OCI-LY1 (cell line): ENCODE measurements around the gene SLC30A10.

ENCODE experiments used
- H2AFZ ChIP-seq: fragments of 200-600 bp; sonication (generic), shearing (Covaris generic); 2 replicates; pipeline ENCODE4 v1.6.0; 2014; ENCODE audit warnings: antibody characterized with exemption, mild to moderate bottlenecking, low read length
- H3F3A ChIP-seq: fragments of 200-600 bp; sonication (generic), shearing (Covaris generic); 2 replicates; pipeline ENCODE4 v1.6.0; 2014; ENCODE audit warnings: mild to moderate bottlenecking, antibody characterized with exemption, low read length, moderate library complexity; ENCODE audit not compliant: insufficient read depth
- H3K27ac ChIP-seq: fragments of 200-600 bp; sonication (generic); 2 replicates; pipeline ENCODE4 v1.5.1; 2014; ENCODE audit warnings: low read length, mixed run types, mild to moderate bottlenecking, low read depth; ENCODE audit not compliant: poor library complexity, severe bottlenecking
- H3K27me3 ChIP-seq: fragments of 200-600 bp; sonication (generic); 2 replicates; pipeline ENCODE4 v1.6.0; 2014; ENCODE audit warnings: antibody characterized with exemption, mild to moderate bottlenecking, low read length, moderate library complexity; ENCODE audit not compliant: insufficient read depth
- H3K36me3 ChIP-seq: fragments of 200-600 bp; sonication (generic); 2 replicates; pipeline ENCODE4 v1.6.1; 2014; ENCODE audit warnings: mild to moderate bottlenecking, antibody characterized with exemption, low read length, moderate library complexity, mixed read lengths; ENCODE audit not compliant: insufficient read depth
- H3K4me1 ChIP-seq: fragments of 200-600 bp; sonication (generic); 2 replicates; pipeline ENCODE4 v1.5.1; 2014; ENCODE audit warnings: mild to moderate bottlenecking, low read length, moderate library complexity; ENCODE audit not compliant: insufficient read depth, severe bottlenecking
- H3K4me2 ChIP-seq: fragments of 200-600 bp; sonication (generic), shearing (Covaris generic); 2 replicates; pipeline ENCODE4 v1.6.1; 2014; ENCODE audit warnings: low read length
- H3K4me3 ChIP-seq: fragments of 200-600 bp; sonication (generic); 2 replicates; pipeline ENCODE4 v1.5.1; 2014; ENCODE audit warnings: low read length, low read depth, mild to moderate bottlenecking, mixed read lengths; ENCODE audit not compliant: poor library complexity, severe bottlenecking
- H3K79me2 ChIP-seq: fragments of 200-600 bp; shearing (Covaris generic); 2 replicates; pipeline ENCODE4 v1.6.1; 2016; ENCODE audit warnings: mixed run types, low read length, mixed read lengths; ENCODE audit not compliant: insufficient read depth
- H3K9ac ChIP-seq: fragments of 200-600 bp; sonication (generic), shearing (Covaris generic); 2 replicates; pipeline ENCODE4 v1.6.1; 2014; ENCODE audit warnings: mild to moderate bottlenecking, low read length, mixed read lengths
- H3K9me2 ChIP-seq: fragments of 200-600 bp; sonication (generic), shearing (Covaris generic); 2 replicates; pipeline ENCODE4 v1.6.1; 2014; ENCODE audit warnings: low read depth, mild to moderate bottlenecking, low read length, mixed read lengths
- H3K9me3 ChIP-seq: fragments of 200-600 bp; shearing (Covaris generic); 2 replicates; pipeline ENCODE4 v1.6.1; 2014; ENCODE audit warnings: low read length, mixed read lengths
- H4K20me1 ChIP-seq: fragments of 200-600 bp; sonication (generic), shearing (Covaris generic); 2 replicates; pipeline ENCODE4 v1.6.0; 2016; ENCODE audit warnings: mild to moderate bottlenecking, low read length; ENCODE audit not compliant: insufficient read depth
- EZH2 ChIP-seq: fragments of 200-600 bp; sonication (generic), shearing (Covaris generic); IDR thresholded peaks from 2 replicates; pipeline ENCODE4 v1.8.0; 2017; ENCODE audit warnings: borderline replicate concordance, mixed run types, mild to moderate bottlenecking, antibody characterized with exemption, low read length, moderate library complexity, mixed read lengths
- TF ChIP-seq, protein P1 (sequence below): fragments of 200-600 bp; sonication (generic), shearing (Covaris generic); IDR thresholded peaks from 2 replicates; pipeline ENCODE4 v1.5.1; 2017; ENCODE audit warnings: mild to moderate bottlenecking, antibody characterized with exemption, low read length, moderate library complexity, mixed read lengths

Gene SLC30A10

GRCh38 chr1:219885680-219886079 lies 42.7 kb downstream of the SLC30A10 start:
- Histone ChIP-seq H3K9ac (no peak overlapping the region), H3K4me3 (no peak overlapping the region), H3F3A (no peaks in the 10 kb centered on the region), H3K9me2 (no peaks in the 10 kb centered on the region), H3K36me3 (no peaks in the 10 kb centered on the region), H3K27ac (no peak overlapping the region), H3K4me2 (no peak overlapping the region), H2AFZ (no peak overlapping the region), H3K9me3 (no peaks in the 10 kb centered on the region), H4K20me1 (no peaks in the 10 kb centered on the region), H3K79me2 (no peaks in the 10 kb centered on the region), H3K27me3 (no peaks in the 10 kb centered on the region), H3K4me1 (no peaks in the 10 kb centered on the region)
- TF ChIP-seq EZH2: no peak
- TF ChIP-seq, protein P1, sequence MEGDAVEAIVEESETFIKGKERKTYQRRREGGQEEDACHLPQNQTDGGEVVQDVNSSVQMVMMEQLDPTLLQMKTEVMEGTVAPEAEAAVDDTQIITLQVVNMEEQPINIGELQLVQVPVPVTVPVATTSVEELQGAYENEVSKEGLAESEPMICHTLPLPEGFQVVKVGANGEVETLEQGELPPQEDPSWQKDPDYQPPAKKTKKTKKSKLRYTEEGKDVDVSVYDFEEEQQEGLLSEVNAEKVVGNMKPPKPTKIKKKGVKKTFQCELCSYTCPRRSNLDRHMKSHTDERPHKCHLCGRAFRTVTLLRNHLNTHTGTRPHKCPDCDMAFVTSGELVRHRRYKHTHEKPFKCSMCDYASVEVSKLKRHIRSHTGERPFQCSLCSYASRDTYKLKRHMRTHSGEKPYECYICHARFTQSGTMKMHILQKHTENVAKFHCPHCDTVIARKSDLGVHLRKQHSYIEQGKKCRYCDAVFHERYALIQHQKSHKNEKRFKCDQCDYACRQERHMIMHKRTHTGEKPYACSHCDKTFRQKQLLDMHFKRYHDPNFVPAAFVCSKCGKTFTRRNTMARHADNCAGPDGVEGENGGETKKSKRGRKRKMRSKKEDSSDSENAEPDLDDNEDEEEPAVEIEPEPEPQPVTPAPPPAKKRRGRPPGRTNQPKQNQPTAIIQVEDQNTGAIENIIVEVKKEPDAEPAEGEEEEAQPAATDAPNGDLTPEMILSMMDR: no peak

DNA sequence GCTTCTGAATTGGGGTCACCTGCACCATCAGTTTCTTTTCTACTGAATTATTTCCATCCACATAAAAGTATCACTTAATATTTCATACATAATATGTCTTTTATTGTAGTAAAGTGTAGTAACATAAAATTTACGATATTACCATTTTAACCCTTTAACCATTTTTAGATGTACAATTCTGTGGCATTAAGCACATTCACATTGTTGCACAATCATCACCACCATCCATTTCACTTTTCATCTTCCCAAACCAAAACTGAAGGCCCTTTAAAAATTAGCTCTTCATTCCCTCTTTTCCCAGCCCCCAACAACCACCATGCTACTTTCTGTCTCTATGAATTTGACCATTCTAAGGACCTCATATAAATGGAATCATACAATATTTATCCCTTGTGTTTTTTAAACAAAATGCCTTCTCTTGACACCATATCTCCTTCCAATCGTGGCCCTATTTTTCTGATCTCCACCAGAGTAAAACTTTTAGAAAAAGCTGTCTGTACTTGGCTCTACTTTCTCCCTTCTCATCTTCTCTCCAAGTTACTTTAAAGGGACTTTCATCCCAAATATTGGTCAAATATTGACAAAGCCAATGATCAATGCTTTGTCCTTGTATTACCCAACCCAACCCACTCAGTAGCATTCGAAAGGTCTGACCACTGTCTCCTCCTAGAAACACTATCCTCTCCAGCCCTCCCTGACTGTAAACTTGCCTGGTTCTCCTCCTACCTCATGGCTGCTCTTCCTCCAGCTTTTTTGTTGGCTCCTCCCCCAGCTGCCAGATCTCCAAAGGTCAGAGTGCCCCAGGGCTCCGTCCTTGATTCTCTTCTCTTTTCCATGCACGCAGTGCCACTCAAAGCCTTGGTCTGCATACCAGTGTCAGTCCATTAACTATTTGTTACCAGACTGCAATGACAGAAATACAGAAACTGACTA lies 44.7 kb downstream of the SLC30A10 start:
- H3K4me3 ChIP-seq: no peak overlapping the region
- no peak overlapping the region for H3K4me2 ChIP-seq
- H4K20me1 ChIP-seq: no peaks in the 10 kb centered on the region
- no peak overlapping the region for H2AFZ ChIP-seq
- H3K36me3 ChIP-seq: no peaks in the 10 kb centered on the region
- H3K9me3 ChIP-seq: no peaks in the 10 kb centered on the region
- H3K9me2 ChIP-seq: no peaks in the 10 kb centered on the region
- no peaks in the 10 kb centered on the region for H3K27me3 ChIP-seq
- H3K9ac ChIP-seq: no peak overlapping the region
- no peak for TF ChIP-seq EZH2
- TF ChIP-seq, protein P1: no peak
- H3F3A ChIP-seq: no peaks in the 10 kb centered on the region
- no peaks in the 10 kb centered on the region for H3K79me2 ChIP-seq
- no peaks in the 10 kb centered on the region for H3K4me1 ChIP-seq
- H3K27ac ChIP-seq: no peak overlapping the region

- no peaks in the 10 kb centered on the region for H3K9me3 ChIP-seq
- no peaks in the 10 kb centered on the region for H4K20me1 ChIP-seq
- no peak overlapping the region for H3K4me3 ChIP-seq
- no peak overlapping the region for H3K27ac ChIP-seq
- no peak overlapping the region for H3K4me2 ChIP-seq
- H3K36me3 ChIP-seq: no peaks in the 10 kb centered on the region
- no peaks in the 10 kb centered on the region for H3K27me3 ChIP-seq
- H3K9me2 ChIP-seq: no peaks in the 10 kb centered on the region
- no peak for TF ChIP-seq EZH2
- TF ChIP-seq, protein P1: no peak
- no peaks in the 10 kb centered on the region for H3K4me1 ChIP-seq
- no peaks in the 10 kb centered on the region for H3K79me2 ChIP-seq
- H2AFZ ChIP-seq: no peak overlapping the region
- no peak overlapping the region for H3K9ac ChIP-seq
- H3F3A ChIP-seq: no peaks in the 10 kb centered on the region
These were observed 45.6 kb downstream of the SLC30A10 start for GRCh38 chr1:219882755-219883154.
